HG03439 (cell line): Measurements from ENCODE around the gene SLC17A9.

ENCODE experiments used
- ATAC-seq: cut with Tn5 transposase; IDR thresholded peaks from one replicate; pipeline ENCODE4 v1.9.1; 2021; ENCODE audit warnings: mild to moderate bottlenecking, moderate library complexity; ENCODE audit not compliant: unreplicated experiment

SLC17A9 gene

DNA sequence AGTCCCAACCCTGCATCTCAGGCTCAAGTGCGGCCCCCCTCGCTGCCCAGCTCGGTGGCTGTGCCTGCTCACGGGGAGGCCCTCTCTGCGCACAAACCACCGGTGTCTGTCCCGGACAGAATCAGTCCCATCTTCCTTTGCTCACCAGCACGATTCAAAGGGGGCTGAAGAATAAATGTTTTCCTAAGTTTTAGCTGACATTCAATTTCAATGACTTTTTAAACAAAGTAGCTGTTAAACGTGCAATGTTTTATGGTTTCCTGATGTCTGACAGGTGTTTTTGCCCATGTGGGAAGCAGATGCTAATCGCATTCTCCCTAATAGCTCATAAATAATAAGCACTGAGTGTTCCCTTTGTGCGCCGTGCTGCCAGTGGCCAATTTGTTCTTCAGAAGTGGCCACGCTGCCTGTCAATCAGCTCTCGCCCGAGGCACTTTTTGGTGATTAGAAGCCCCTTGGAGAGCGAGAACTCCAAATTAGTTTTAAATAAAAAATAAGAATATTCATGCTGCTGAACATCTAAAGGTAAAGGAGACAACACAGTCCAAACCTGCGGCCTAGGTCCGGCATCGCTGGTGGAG lies 28.0 kb downstream of the SLC17A9 start:
- ATAC-seq = no peak

DNA sequence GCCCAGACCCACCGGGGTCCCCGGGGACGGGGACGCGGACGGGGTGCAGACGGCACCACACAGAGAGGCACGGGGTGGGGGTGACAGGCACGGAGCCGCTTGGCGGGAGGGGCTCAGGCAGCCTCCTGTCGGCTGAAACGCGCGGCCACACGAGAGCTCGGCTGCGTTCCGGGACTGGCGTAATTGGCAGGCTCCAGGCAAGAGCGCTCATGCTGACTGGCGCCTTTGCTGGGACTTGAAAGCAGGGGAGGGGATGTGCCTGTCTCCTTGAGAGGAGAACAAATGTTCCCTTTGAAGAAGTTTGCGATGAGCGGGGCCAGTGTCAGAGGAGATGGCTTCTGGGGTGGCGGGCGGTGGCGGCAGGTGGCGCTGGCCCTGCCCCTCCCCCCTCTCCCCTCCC lies 28.5 kb downstream of the SLC17A9 start:
- no peak for ATAC-seq

DNA sequence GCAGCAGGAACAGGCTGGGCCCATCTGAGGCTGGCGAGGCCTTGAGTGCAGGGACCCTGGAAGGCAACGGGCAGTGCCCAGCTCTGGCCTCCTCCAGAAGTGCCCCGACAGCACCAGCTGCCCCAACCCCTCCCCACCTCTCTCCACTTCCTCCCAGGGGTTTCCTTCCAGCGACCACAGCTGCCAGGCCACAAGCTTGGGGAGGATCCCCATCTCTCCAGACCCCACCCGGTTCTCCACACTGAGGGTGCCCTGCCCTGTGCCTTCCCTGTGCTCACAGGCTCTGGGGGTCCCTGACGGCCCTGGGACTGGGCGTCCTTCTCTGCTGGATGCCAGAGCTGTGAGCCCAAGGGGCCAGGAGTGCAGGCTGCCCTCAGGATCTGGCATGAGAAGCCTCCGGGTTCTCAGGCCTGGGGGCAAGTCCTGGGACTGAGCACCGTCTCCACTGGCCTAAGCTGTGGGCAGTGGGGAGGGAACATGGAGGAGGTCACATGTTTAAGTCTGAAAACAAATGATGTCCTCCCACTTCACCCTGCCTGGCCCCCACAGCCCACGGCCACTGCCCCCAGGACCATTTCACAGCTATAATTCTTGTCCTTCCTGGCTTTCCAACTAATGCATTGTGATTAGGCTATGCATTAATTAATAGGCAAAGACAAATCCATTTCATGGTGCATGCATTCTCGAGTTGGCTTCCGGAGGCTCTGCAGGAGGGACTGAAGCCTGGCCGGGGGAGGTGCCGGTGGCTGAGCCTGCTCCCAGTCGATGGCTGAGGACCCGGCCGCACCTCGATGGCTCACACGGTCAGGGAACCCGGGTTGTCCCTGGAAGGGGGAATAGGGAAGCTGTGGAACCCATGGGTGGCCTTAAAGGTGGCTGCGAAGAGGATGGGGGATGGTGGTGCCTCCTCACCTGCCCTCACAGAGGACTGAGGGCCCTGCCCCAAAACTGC lies 29.9 kb downstream of the SLC17A9 start:
- no peak for ATAC-seq

DNA sequence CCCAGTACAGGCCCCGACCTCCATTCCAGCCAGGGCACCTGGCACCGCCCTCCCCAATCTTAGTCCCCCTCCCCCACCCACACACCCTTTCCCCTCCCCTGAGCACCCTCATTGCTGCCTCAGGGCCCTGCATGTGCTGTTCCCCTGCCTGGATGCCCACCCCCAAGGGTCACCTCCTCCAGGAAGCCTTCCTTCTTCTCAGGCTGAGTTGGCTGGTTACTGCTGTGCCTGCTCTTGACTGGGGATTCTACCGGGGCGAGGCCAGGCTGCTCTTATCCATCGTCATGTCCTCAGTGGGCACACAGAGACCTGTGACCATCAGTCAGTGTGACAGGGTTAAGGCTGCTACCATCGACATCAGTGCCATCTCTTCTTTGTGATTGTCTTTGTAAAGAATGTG lies 30.7 kb downstream of the SLC17A9 start:
- no peak for ATAC-seq

DNA sequence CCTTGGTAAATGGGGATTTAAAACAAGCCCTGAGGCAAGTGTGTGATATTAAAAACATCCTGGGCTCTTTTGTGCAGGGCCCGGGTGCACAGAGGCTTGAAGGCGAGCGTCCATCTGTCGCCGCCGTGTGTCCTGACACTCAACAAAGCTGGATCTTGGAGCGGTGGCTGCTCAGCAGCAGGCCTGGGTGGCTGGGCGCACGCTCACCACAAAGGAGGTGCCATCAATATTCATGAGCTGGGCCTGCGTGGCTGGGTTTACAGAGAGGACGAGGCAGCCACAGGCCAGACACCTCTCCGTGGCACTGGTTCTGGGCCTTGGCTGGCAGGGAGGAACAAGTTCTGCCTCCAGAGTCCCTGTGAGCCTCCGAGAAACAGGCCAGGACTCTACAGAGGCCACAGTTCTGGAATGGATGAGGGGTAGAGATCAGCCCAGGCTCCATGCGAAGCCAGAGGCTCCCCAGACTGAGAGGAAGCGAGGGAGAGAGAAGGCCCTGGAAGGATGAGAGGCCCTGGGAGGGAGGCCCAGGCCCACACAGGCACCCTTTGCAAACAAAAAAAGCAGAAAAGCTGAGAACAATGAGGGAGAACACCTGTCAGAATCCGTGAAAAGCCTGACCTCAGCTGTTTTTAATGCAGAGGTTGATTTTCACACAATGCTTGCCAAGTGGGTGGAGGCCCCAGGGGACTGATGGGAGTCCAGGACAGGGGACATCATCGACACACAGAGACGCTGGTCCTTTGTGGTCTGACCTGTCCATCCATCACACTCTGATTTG lies 32.3 kb downstream of the SLC17A9 start:
- ATAC-seq = no peak

DNA sequence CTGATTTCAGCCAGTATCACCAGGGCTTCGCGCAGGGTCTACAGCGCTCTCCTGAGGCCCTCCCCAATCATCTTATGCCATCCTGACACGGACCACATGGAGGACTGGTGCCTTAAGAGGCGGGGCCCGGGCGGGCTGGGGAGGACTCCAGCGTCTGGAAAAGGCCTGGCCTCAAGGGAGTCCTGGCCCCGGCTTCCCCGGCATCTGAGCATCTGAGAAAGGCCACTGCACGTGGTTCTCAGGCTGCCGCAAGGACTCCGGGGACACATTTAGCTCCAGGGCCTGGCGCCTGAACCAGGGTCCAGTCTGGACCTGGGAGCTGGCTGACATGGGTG lies 32.9 kb downstream of the SLC17A9 start:
- ATAC-seq = no peak

DNA sequence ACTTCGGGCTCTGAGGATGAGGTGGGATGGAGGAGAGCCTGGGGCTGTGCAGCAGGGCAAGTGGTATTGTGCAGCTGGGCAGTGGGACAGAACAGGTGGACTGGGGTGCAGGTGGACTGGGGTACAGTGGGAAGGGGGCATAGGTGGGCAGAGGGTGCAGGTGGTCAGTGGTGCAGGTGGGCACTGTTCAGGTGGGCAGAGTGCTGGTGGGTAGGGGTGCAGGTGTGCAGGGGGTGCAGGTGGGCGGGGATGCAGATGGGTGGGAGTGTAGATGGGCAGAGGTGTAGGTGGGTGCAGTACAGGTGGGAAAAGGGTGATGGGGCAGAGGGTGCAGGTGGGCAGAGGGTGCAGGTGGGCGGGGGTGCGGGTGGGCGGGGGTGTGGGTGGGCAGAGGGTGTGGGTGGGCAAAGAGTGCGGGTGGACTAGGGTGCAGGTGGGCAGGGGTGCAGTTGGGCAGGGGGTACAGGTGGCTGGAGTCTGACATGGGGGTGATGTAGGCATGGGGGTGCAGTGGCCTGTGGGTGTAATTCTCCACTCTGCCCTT lies 33.8 kb downstream of the SLC17A9 start:
- ATAC-seq = no peak

DNA sequence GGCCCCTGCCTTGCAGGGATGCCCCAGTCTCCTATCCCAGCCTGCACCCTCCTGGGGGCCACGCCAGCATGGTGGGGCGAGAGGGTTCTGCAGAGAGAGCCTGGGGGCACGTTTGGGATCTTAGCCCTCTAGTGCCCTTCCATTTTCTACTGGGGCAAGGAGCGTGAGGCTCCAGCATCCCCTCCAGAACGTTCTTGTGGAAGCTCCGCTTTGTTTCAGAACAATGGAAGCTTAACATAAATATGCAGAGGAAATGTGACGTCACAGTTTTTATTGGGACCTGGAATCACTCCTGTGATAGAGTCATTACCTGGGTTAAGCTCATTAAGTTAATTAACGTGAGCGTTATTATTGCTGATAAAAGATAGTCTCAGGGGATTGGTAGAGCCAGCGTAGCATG lies 34.6 kb downstream of the SLC17A9 start:
- ATAC-seq = no peak

DNA sequence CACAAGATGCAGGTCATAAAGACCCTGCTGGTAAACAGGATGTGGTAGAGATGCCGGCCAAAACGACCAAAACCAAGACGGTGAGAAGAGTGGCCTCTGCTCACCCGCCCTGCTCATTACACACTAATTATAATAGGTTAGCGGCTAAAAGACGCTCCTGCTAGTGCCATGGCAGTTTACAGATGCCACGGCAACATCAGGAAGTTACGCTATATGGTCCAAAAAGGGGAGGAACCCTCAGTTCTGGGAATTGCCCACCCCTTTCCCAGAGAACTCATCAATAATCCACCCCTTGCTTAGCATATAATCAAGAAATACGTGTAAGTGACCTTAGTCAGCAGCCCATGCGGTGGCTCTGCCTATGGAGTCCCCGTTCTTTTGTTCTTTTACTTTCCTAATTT lies 36.7 kb downstream of the SLC17A9 start:
- no peak for ATAC-seq

DNA sequence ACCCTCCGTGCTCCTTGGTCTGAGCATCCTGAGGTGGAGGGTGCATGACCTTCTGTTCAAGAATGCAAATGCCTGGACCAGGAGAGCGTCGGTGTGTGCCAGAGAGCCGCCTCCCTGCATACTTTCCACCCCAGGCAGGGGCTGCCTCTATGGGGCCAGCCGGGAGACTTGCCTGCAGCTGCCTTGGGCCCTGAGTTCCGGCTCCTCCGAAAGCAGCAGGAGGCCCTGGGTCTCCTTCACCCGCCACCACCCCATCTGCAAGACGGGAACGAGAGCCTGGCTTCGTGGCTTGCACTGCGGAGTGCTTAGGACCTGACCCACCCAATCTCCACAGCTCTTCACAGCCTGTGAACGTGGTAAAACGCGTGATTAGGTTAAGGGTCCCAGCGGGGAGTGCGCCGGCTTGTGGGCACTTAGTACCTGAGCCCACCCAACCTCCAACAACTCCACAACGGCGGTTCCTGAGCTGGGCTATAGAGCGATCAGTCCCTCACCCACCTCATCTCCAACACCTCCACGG lies 37.9 kb downstream of the SLC17A9 start:
- ATAC-seq = no peak

DNA sequence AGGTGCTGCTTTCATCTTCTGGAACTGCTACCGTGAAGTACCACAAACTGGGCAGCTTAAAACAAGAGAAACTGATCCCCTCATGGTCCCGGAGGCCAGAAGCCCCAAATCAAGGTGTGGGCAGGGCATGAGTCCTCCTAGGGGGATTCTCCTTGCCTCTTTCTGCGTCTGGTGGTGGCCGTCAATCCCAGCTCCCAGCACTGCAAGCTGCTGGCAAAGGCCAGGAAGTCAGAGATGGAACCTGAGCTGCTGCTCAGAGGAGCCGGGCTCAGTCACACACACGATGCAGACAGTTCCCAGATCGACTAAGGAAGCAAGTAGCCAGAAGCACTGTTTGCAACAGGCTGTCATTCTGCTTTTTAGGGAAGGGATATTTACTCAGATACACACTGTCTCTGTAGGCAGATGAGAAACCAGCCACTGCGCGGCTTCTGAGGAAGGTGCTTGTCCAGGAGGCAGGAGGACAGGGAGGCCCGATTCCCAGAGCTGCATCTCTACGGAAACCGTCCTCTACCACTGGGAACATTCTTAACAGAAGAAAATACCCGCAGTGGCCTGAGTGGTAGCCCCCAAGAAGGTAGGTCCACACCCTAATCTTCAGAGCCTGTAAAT lies 38.8 kb downstream of the SLC17A9 start:
- no peak for ATAC-seq

DNA sequence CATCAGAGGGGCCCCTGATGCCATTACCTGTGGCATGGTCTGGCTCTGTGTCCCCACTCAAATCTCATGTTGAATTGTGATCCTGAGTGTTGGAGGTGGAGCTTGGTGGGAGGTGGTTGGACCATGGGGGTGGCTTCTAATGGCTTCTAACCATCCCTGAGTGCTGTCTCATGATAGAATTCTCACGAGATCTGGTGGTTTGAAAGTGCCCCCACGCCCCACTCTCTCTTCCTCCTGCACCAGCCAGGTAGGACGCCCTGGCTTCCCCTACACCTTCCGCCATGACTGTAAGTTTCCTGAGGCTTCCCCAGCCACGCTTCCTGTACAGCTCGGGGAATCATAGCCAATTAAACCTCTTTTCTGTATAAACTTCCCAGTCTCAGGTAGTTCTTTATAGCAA lies 39.4 kb downstream of the SLC17A9 start:
- ATAC-seq = no peak

DNA sequence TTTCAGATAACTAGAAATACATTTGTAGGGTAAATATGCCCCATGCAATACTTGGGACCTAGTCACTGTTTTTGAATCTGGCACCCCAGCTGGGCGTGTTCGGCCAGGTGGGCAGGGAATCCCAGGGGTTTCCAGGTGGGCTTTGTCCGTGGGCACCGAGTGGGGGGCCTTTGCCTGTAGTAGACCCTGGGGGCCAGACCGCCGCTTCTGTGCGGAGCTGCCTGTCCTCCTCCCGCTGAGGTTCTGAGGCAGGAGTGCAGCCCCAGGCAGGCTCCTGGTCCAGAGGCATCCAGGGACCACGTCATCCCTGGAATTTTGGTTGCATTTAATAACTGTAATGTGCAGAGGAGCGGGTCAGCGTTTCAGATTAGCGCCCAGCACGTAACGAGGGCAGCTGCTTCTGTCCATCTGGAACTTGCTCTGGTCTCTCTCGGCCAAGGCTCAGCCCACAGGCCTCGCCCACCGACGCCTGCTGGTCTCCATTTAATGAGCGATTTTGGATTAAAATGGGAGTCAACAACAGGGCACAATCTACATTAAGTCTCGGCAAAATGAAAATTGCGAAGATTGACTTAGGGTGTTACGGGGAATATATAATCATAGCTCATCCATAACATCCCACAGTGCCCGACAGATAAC lies 41.5 kb downstream of the SLC17A9 start:
- no peak for ATAC-seq

DNA sequence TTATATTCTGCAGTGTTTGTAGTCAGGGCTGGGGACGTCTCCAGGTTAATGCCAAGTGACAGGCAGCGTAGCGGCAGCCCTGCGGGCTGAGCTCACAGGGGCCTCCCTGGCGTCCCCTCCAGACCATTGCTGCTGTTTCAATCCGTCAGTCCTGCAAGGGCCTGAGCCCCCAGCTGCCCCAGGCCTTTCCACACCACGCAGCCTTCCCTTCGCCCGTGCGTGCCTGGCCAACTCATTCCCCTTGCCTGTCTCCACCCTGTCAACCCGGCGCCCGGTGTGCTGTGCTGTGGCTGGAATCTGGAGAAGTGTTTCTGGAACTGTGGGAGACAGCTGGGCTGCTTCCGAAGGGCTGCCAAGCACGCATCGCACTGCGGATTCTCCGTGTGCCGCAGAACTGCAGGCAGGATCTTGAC lies 42.4 kb downstream of the SLC17A9 start:
- ATAC-seq = no peak

DNA sequence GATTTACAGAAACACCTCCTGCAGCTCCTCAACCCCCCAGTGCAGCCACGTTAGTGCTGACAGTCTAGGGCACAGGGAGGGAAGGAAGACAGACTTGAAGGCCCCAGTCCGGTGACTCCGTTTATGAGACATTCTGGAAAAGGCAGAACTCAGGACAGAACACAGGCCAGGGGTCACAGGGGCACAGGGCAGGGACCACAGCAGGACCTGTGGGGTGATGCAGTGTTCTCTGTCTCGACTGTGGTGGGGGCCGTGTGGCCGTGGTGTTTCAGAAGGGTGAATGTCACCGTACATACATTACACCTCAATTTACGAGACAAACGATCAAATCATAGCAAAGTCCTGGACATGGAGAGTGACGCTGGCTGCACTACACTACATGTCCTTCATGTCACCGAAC lies 43.0 kb downstream of the SLC17A9 start:
- no peak for ATAC-seq

DNA sequence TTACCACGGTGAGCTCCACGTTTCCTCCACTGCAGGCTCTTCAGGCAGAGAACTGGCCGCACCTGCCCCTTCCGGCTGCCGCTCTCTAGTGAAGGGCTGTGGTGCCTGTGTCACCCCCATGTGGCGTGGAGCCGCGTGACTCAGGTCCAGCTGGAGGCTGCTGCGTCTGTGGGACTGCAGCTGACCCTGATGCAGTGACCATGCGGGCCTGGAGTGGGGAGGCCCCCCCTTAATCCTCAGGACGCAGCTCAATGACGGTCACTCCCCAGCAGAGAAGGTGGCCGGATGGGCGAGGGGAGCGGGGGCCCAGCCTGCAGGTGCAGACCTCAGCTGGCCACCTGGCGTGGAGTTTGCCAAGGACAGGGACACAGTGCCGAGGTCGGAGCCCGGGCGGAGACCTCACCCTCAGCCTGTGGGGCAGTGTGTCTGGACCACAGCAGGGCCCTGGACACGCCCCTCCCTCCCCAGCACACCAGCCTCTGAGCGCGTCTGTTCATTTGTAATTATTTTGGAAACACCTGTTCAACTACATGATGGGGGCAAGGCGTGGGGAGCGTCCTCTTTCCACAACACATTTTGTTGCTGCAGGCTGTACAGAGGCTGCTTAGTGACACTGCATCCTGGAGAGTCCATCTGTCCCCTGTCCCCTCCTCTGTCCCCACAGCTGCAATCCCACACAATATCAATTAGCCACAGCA lies 43.5 kb downstream of the SLC17A9 start:
- ATAC-seq = no peak

DNA sequence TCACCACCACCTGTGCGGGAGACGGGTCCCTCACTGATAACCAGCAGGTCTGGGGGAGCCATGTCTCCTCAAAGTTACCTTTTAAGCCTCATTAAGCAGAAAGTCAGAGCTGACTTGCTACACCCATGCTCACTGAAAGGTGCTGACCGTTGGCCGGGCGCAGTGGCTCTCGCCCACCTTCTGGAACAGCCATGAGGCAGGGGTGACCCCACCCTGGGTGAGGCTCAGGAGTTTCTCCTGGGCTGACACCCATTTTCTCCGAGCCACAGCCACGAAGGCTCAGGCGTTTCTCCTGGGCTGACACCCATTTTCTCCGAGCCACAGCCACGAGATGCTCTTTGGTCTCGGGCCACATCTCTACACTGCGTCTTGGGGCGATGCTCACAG lies 44.1 kb downstream of the SLC17A9 start:
- no peak for ATAC-seq

DNA sequence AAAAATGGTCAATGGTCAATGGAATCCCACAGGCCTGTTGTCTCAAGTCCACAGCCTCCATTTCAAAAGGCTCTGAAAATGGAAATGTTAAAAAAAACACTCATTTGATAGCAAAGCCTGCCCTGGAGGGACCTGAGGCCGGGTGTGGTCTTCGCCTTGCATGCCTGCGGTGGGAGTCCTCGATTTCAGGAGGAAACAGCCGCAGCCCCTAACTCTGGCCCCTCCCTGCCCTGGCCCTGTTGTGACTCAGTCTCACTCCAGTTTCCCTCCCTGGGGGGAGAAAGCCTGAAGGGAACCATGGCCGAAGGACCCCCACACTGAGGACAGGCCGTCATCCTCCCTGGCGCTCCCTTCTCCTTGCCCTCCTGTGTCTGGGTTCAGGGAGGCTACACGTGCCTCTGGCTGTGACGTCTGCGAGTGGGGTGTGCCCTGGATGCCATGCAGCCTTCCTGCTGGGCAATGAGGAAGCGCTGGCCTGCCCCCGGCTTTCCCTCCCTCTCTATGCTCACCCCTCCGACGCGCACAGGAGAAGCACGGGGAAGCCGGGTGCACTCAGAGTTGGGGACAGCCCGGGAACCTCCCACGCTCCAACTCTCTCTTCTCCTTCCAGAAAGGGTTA lies 45.0 kb downstream of the SLC17A9 start:
- no peak for ATAC-seq

DNA sequence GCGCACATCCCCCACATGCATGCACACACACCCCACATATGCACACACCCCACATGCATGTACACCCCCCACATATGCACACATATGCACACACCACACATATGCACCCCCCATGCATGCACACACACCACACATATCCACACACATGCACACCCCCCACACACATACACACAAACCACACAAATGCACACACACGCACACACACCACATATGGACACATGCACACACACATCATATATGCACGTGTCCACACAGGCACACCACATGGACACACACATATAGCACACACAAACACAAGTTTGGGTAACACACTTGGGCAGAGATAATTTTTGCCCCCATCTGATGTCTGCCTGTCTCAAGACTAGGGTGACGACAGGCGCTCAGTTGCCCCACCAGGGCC lies 45.9 kb downstream of the SLC17A9 start:
- ATAC-seq = no peak
